HG03571 (cell line): ENCODE measurements around the gene PPP6R1.
A peak's percentile ranks its signal among the peaks of the same experiment; 100 is the strongest.

Experiments
- ATAC-seq: cut with Tn5 transposase; IDR thresholded peaks from one replicate; pipeline ENCODE4 v1.9.1; 2021; ENCODE audit not compliant: unreplicated experiment

Gene PPP6R1

DNA sequence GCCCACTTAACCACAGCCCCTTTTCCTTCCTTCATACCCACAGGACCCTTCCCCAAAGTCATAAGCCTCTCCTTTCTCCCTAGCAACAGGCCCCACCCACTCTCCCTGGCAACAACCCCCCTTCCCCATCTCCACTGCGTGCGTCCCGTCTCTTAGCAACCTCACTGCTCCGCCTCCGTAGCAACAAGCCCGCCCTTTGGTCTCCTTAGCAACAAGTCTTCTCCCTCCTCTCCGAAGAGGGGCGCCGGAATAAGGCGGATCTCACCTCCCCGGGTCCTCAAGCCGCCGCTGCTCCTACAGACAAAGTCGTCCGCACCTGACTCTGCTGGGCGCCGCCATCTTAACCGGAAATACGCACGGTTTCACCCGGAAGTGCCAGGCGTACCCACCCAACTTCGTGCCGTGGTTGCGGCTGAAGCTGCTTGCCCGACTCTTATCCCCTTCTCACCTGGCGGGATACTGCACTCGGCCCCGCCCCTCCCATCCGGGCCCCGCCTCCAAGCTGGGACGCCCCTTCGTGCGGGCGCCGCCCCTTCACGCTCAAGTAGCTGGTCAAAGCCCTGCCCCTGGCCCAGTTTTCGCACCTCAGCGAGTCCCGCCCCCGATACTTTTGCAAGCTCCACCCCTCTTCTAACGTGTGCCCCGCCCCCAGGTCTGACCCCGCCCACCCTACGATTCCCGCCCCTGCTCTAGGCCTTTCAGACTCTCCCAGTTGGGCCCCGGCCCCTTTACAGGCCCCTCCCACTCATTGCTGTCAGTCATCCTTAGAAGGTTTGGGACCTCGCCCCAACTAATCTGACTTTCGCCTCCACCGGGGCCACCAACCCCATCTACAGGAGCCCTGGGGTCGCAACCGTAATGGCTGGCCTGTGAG, 21.2 kb upstream of the PPP6R1 start, which contains the start of gene HSPBP1:
TSS of gene HSPBP1 (minus strand) at position 341 of the 874 bp plus-strand sequence. CDS start 502 bp downstream, outside the sequence.
- peak; percentile 50 for ATAC-seq

DNA sequence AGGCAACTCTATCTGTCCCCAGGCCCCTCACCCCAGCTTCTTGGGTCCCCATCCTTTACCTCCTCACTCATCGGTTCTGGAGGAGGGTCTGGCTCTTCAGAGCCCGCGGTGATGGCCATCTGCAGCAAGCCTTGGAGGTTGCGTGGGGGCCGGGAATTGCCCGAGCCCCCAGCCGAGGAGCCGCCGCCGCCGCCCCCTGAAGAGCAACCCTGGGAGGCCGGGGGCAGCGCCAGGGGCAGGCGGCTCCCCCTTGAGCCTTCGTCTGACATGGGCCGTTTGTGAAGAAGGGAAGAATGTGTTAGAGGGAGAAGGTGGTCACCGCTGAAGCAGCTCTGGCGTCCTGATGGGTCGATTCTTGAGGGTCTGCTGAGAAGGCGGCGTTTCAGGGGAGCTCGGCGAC, 20.5 kb upstream of the PPP6R1 start:
- no peak for ATAC-seq

DNA sequence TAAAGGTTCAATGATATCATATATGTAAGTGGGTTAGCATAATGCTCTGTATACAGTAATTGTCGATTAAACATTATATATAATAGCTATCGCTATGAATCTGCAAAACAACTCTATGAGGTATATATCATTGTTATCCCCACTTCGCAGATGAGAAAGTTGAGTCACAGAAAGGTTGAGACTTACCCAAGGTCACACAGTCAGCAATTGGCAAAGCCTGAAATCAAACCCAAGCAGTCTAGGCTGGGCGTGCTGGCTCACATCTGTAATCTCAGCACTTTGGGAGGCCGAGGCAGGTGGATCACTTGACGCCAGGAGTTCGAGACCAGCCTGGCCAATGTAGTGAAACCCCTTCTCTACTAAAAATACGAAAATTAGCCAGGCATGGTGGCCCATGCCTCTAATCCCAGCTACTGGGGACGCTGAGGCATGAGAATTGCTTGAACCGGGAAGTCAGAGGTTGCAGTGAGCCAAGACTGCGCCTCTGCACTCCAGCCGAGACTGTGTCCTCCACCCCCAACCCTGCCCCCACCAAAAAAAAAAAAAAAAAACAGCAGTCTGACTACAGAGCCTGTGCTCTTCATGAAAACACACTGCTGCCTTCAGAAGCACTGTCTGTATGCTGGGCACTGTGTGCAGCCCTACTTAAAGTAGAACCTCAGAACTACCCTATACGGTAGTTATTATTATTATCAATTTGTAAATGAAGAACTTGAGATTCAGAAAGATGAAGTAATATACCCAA, 19.7 kb upstream of the PPP6R1 start:
- no peak for ATAC-seq

DNA sequence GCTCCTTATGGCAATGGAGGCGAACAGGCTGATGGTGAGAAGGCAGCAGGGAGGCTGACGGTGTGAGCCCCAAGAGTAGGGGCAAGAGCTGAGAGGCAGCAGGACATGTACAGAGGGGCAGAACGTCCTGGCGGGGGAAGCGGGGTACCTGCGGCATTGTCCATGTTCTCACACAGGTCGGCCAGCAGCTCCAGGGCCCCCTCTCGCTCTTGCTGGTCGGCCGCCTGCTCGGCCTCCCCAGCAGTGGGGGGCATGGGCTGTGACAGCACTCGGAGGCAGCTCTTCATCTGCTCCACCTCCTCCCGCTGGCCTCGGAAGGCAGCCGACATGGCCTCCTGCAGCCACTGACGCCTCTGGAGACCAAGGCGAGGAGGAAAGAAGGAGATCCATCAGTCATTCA, 18.7 kb upstream of the PPP6R1 start:
- no peak for ATAC-seq

DNA sequence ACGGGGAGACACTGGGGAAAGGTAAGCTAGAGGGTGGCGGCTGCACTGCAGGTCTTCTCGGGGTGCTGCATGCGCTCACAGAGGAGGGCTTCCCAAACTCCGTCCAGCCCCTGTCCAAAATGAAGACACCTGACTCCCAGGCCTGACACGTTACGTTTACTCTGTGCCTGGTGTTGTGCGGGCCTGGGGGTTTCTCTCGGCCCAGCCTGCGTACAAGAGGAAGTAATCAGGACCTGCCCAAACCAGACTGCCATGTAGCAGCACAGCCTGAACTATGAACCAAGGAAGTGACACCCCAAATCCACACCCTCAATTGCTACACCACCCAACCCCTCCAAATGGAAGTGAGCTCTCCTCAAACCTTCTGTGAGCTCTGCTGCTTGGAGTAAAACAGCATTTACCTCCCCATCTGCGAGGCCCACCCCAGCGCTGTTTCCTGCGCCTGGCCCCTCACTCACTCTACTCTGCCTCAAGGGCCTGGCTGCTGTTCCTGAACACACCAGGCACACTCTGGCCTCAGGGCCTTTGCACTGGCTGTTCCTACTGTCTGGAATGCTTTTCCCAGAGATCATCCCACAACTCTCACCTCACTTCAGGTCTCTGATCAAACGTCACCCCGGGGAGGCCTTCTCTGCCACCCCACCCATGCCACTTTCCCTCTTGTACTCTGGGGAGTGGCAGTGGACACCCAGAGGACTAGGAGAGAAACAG, 18.1 kb upstream of the PPP6R1 start:
- no peak for ATAC-seq

DNA sequence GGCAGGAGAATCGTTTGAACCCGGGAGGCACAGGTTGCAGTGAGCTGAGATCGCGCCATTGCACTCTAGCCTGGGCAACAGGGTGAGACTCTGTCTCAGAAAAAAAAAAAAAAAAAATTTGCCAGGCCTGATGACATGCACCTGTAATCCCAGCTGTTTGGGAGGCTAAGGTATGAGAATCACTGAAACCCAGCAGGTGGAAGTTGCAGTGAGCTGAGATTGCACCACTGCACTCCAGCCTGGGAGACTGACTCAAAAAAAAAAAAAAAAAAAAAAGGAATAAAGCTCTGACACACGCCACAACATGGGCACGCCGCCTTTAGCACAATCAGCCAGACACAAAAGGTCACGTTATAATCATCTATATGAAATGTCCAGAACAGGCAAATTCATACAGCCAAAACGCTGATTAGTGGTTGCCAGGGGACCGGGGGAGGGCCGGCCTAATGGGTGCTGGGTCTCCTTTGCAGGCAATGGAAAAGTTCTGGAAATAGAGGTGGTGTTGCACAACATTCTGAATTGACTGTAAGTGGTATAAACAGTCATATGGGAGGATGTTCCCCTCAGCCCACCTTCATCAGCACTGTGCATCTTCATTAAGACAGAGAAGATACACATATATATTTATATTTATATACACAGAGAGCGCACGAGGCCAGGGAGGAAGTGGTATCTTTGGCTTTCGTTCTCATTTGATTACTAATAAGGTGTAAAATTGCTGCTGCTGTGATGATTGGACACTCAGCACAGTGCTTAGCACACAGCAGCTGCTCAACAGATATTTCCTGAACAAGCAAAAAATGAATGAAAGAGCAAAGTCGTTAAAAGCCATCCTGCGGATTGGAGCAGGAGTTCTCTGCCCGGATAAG, 17.3 kb upstream of the PPP6R1 start:
- peak; percentile 47 for ATAC-seq

DNA sequence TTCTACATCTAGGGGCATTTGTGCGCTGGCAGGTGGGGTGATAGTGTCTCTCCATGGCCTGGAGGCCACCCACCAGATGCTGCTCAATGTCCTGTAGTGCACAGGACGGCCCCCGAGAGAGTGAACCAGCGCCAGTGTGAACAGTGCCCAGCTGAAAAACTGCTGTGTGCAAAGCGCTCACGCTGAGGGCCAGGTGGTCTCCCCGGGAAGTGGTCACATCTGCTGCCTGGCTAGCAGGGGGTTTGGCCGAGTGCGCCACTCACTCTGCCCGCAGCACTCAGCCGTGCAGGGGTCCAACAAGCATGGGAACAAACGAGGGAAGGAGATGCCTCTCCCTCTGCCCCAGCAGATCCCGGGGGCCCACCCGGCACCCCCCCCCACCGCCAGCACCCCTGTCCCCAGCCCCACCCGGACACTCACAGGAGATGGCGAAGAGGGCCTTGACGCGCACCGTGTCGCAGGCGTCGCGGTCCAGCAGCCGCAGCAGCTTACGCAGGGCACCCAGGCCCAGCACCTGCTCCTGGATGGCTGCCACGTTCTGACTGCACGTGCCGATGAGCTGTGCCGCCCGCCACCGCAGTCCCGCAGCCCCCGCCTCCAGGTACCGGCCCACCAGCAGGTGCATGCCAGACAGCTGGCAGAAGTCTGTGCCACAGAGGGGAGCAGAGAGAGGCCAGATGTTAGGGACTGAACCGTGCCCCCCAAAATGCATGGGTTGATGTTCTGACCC, 15.3 kb upstream of the PPP6R1 start:
- no peak for ATAC-seq

DNA sequence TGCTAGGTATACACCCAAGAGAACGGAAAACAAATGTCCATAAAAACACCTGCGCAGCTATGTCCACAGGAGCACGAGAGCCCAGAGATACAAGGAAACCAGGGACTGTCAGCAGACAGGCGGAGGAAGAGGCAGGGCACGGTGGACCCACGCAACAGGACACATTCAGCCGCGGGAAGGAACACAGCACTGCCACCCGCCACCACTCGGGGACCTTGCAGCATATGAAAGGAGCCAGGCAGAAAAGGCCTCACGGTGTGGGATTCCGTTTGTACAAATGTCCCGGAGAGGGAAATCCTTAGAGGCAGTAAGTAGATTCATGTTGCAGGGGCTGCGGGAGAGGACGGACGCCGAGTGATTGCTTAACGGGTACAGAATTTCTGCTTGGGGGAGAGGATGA, 13.3 kb upstream of the PPP6R1 start:
- ATAC-seq: no peak

DNA sequence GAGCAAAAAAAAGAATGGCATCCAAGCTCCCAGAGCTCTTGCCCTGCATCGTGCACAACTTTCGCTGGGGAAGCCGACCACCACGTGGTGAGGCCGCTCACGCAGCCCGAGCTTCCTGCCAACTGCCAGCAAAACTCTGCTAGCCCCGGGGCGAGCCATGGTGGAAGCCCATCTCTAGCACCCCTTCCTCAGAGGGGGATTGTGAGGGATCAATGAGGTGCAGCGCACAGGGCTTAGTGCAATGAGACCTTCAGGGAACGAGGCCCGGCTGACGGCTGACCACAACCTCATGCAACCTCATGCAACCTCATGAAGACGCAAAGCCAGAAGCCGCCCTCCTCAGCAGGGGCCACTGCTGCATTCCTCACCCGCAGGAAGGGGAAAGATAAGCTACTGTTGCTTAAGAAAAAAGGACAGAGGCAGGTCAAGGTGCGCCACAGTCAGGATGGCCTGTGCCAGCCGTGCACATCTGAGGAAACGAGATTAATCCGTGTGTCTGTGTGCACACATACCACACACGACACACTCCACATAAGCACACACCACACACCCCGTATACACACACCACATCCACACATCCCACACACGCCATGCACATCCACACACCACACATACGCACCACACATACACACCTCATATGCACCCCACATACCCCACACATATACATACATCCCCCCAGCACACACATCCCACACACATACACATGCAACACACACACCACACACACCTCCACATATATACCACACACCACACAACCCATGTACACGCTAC, 11.5 kb upstream of the PPP6R1 start:
- ATAC-seq: no peak

DNA sequence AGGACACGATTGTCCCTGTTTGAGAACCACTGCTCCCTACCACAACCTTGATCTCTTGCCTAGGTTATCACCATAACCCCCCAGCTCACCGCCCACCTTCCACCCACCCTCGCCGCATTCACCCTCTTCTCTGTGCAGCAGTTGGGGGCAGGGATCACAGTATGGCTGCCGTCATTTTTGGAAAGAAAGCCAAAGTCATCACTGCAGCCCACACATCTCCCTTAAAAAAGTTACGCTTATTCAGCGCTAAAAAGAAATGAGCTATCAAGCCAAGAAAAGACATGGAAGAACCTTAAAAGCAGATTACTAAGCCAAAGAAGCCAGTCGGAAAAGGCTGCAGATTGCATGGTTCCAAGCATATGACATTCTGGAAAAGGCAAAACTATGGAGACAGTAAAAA, 10.5 kb upstream of the PPP6R1 start:
- ATAC-seq: no peak

DNA sequence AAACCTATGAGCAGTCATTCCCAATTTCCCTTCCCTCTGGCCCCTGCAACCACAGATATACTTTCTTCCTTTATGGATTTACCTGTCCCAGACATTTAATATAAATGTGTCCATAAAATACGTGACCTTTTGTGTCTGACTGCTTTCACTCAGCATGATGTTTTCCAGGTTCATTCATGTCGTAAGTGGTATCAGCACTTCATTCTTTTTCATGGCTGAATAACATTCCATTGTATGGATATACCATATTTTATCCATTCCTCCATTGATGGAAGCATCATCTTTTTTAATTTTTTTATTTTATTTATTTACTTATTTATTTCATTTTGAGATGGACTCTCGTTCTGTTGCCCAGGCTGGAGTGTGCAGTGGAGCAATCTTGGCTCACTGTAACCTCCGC, 8.0 kb upstream of the PPP6R1 start:
- ATAC-seq: no peak

DNA sequence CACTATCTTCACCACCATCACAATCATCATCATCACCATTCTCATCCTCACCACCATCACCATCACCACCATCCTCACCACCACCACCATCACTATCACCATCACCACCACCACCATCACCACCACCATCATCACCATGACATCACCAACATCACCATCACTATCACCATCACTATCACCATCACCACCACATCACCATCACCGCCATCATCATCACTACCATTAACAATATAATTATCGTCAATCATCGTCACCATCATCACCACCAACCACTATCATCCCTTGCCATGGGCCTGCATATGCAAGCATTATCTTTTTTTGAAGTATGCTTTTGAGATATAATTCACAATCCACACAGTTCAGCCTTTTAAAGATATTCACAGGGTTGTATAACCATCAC, 7.6 kb upstream of the PPP6R1 start:
- ATAC-seq: no peak

DNA sequence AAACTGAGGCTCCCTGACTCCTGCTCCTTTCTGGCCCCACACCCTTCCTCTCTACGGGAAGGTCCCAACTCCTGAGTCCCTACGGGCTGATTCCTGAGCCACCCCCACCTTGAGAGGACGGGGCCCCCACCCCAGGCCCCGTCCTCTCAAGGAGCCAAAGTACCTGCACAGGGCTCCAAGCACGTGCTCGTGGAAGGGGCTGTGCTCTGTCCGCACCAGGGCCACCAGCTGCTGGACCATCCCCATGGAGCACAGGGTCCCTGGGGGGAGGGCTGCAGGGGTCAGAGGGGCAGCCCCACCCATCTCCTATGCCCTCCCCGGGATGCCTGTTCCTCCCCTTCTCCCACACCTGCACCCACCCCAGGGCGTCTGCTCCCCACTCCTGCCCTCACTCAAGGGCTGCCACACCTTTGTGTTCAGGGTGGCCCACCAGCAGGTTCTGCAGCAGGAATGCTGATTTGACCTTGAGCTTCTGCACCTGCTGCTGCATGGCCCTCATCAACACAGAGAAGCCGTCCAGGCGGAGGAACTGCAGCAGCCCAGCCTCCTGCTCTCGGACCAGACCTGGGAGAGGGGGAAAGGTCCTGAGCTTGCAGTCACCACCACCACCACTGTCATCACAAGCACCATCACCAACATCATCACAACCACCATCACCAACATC, 7.0 kb upstream of the PPP6R1 start:
- ATAC-seq: no peak

DNA sequence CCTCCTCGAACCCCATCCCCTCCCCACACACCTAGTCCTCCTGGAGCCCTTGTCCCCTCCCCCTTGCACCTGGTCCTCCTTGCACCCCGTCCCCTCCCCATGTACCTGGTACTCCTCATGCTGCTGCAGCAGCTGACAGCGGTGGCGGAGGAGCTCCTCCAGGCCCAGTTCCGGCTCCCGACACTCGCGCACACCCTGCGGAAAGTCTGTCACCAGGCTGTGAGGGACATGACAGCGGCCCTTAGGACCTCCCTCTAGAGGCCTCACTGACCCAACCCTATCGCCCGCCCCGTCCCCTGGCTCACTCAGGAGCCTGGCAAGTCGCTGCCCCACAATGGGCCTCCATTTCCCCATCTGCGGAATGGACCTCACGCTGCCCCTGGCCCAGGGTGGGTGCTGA, 6.4 kb upstream of the PPP6R1 start:
- ATAC-seq: no peak

DNA sequence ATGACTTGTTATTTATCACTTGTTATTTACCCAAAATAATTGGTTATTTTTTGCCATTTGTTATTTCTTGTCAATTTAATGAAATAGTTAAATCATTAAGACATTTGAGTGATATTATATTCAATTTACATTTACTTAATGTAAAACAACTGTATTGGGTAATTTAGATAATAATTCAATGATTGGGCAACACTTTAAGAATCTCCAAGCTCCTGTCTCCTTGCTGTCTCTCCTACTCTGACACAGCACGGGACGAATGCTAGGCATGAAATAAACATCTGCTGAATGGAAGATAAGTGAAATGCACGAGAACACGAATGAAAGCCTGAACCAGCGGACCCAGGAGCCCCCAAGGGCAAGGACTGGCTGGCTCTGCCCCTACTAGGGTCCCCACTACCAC, 5.7 kb upstream of the PPP6R1 start:
- ATAC-seq: no peak

DNA sequence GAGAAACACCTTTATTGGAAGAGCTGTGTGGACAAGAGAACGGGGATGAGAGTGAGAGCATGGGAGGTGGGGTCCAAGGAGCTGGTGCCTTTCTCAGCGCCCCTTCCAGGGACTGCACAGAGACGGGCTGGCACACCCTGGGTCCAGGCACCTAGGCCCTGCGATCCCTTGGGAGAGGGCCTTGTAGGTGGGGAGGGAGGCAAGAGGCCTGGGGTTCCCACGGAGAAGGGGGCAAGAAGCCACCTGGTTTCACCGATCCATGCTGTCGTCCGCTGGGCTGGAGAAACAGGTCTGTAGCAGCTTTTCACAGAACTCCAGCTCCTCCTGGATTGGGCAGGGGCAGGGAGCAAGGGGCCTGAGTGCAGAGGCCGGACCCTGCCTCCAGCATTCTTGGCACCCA, 3.5 kb upstream of the PPP6R1 start:
- ATAC-seq: no peak

DNA sequence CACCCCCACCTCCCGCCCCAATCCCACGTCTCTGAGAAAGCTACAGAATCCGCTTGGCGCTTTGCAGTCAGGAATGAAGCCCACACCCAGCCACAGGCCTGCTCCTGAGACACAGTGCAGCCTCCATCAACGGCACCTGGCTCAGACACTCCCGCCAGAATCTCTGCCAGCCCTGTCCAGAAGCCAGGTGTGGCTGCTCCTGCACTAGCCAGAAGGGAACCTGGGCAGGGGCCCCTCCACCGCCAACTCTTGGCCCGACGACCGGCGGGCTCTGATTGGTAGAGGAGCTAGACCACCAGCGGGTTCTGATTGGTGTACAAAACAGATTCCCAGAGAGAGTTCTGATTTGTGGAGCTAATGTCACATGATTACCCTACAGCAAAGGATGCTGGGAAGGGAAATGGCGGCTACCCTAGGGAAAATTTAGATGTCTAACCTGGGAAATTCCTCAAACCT, 2.9 kb upstream of the PPP6R1 start:
- no peak for ATAC-seq

DNA sequence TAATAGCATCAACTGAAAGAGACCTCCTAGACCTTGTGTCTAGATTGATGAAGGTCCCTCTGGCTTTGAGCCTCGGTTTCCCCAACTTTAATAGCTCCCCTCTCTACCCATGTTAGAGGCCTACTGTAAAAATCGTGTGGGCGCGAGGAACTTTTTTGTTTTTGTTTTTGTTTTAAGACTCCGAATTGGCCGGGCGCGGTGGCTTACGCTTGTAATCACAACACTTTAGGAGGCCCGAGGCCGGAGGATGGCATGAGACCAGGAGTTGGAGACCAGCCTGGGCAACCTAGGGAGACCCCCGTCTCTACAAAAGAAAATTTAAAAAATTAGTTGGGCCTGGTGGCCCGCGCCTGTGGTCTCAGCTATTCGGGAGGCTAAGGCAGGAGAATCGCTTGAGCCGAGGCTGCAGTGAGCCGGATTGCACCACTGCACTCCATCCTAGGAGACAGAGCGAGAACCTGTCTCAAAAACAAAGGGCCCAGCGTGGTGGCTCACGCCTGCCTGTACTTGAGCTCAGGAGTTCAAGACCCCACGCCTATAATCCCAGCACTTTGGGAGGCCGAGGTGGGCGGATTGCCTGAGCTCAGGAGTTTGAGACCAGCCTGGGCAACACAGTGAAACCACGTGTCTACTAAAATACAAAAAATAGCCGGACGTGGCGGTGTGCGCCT, 858 bp upstream of the PPP6R1 start:
- no peak for ATAC-seq
